Measurements from ENCODE around the gene PARD3B. TPM values are rescaled to one million over a fixed set of nuclear protein-coding genes. Genes with fewer than 3 reads are reported as not detected.

PARD3B gene
- total and polyA plus RNA-seq, 10 of the 15 experiments (the other 5 are each of a cell fraction or from before 2014, with no cell fraction given): 0.01 to 0.54 (median 0.07) TPM; not detected in 7

DNA sequence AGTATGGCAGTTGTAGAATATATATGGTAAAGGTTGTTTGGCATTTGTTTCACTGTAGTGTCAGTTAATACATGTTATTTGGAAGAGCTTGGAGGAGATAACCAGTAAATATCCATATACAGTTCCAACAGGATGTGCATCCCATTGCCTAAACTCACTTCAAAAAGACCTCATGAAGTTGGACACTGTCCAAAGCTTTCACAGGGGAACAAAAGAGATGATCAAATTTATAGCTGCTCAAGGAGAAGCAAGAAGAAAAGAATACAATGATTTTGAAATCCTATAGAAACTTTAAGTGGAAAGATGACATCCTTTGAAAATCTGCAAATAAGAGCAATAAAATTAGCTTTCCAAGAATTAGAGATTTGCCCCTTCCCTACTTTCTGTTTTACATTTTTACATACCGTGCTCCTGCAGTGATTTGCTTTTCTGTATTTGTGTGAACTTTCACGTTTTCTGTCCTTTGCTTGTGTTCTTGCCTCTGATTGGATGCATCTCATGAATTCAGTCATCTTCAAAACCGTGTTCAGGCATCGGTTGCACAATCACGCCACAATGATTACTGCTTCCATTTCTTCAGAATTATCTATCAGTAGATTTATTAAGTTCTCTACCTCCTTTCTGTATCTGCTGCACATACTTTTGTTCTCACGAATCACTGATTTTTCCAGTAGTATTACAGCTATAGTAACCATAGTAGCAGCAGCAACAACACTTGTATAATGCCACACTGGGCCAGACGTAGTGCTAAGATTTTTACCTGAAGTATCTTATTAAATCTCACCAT lies 83.8 kb downstream of the PARD3B start:
- TF ChIP-seq MEF2B (IDR thresholded peaks at IDR 0.05; ENCODE audit: partially characterized antibody, poor library complexity, severe bottlenecking) (no peak), YBX1 (IDR thresholded peaks at IDR 0.05) (no peak), TAF1 (IDR thresholded peaks at IDR 0.05; ENCODE audit: borderline replicate concordance, low read depth, low read length) (no peak), POLR2A (IDR thresholded peaks at IDR 0.05; ENCODE audit: low read depth, low read length) (no peak), SPI1 (IDR thresholded peaks at IDR 0.05; ENCODE audit: borderline replicate concordance, insufficient read depth, low read depth, low read length) (no peak), NBN (IDR thresholded peaks at IDR 0.05) (no peak), POLR2AphosphoS2 (IDR thresholded peaks at IDR 0.05; ENCODE audit: low read depth, low read length) (no peak), EGR1 (IDR thresholded peaks at IDR 0.05; ENCODE audit: borderline replicate concordance in 1 of 2, low read depth in 2 of 2, low read length in 2 of 2) (no peak), MEF2A (IDR thresholded peaks at IDR 0.05; ENCODE audit: insufficient read depth, low read depth, low read length) (no peak), KAT2A (conservative IDR thresholded peaks at IDR 0.05; ENCODE audit: control insufficient read depth, low read depth, low read length) (no peak), JUND (IDR thresholded peaks at IDR 0.05; ENCODE audit: low read depth, low read length) (no peak), SIX5 (IDR thresholded peaks at IDR 0.05; ENCODE audit: low read depth, low read length, severe bottlenecking) (no peak), NFIC (IDR thresholded peaks at IDR 0.05; ENCODE audit: low read depth, low read length) (no peak), CBX5 (IDR thresholded peaks at IDR 0.05; ENCODE audit: low read depth) (no peak)
- in situ Hi-C loops (cut with MboI) (no loop called here), intact Hi-C loops (cut with micrococcal nuclease; ENCODE audit: unreplicated experiment) (no loop called here)
- CTCF ChIA-PET: no interaction called here
- DNase-seq (ENCODE audit: low read depth, low spot score) (no peak), FAIRE-seq (no peak), ATAC-seq (no peak)
- Histone ChIP-seq H4K20me1 (ENCODE audit: control insufficient read depth, insufficient read depth) (no peaks in the 10 kb centered on the region), H3K79me2 (ENCODE audit: control insufficient read depth, insufficient read depth, low read length) (no peaks in the 10 kb centered on the region), H3K27ac (ENCODE audit: control insufficient read depth, insufficient read depth) (no peak overlapping the region), H3K9ac (ENCODE audit: control insufficient read depth, insufficient read depth, low read length) (no peak overlapping the region), H3K27me3 (replicated peaks in 1 of 2; ENCODE audit: control insufficient read depth in 2 of 2, insufficient read depth in 2 of 2, low read length in 1 of 2) (no peaks in the 10 kb centered on the region), H3K4me2 (ENCODE audit: control insufficient read depth, insufficient read depth) (no peak overlapping the region), H2AFZ (ENCODE audit: control insufficient read depth, low read depth, low read length) (no peak overlapping the region), H3K9me3 (replicated peaks; ENCODE audit: control insufficient read depth, insufficient read depth, low read length) (no peaks in the 10 kb centered on the region), H3K36me3 (ENCODE audit: control insufficient read depth in 2 of 2, insufficient read depth in 2 of 2, low read length in 1 of 2) (no peaks in the 10 kb centered on the region), H3K4me3 (no peak overlapping the region), H3K4me1 (ENCODE audit: control insufficient read depth, insufficient read depth, low read length) (no peaks in the 10 kb centered on the region)
- no TSS peak for BruUV-seq (replicated peaks)
- 30% methylated on average over 7 of the region's 7 CpGs for whole genome bisulfite sequencing (ENCODE audit: insufficient coverage, insufficient replicate concordance, low lambda C conversion rate, missing lambda C conversion rate)
- SMC1A ChIA-PET (ENCODE audit: uncharacterized antibody, unreplicated experiment): no interaction called here
- POLR2A ChIA-PET: no interaction called here
- RAD21 ChIA-PET (ENCODE audit: unreplicated experiment): no interaction called here
